Activated T-helper 1 cell treated with anti-CD3 and anti-CD28 coated beads, Interleukin-2, amount 50 U/mL, for 16 hours (primary cell): ENCODE data around the gene AP1S3.

Experiments used
- DNase-seq, 2 donors: peaks; one replicate each; pipeline ENCODE4 v3.0.0-alpha.2; 2020; ENCODE audit warnings: low read depth in 1 of 2, low spot score in 1 of 2

The AP1S3 gene

GRCh38 chr2:223725986-223726970 lies 111.1 kb downstream of the AP1S3 start:
- DNase-seq, result no peak

GRCh38 chr2:223725494-223725893 lies 111.9 kb downstream of the AP1S3 start:
- no peak for DNase-seq

DNA sequence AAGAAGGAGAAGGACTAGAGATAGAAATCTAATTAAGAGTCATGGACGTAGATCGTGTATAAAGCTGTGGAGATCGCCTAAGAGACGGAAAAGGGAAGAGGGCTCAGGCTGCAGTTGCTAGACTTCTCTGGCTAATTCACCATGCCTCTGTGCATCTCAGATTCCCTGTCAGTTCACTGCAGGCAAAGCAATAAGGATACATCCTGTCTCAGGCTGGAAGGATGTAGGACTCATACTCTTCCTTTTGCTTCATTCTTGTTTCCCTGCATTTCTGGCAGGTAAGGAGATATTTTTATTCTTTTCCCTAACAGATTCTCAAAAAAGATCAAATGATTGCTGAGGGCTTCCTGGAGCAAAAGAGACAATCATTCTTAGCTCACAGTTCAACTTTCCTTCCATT lies 112.5 kb downstream of the AP1S3 start:
- no peak for DNase-seq

- no peak for DNase-seq
These were observed 113.4 kb downstream of the AP1S3 start for GRCh38 chr2:223723954-223724411.

- no peak for DNase-seq
These were observed 115.2 kb downstream of the AP1S3 start for GRCh38 chr2:223722226-223722625.

DNA sequence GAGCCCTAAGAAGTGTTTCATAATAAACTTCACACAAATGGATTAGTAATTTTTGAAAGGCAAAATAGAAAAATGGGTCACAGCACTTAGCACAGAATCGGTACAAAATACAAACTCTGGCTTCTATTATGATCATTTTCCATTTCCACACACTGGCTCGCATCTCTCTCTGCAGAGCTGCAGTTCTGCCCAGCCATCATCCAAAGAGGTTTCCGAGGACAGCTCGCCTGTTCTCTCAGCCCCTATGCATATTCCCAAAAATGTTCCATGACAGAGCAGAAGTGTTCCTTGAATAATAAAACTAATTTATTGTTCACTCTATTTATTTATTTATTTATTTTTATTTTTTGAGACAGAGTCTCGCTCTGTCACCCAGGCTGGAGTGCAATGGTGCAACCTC lies 115.6 kb downstream of the AP1S3 start:
- no peak for DNase-seq

DNA sequence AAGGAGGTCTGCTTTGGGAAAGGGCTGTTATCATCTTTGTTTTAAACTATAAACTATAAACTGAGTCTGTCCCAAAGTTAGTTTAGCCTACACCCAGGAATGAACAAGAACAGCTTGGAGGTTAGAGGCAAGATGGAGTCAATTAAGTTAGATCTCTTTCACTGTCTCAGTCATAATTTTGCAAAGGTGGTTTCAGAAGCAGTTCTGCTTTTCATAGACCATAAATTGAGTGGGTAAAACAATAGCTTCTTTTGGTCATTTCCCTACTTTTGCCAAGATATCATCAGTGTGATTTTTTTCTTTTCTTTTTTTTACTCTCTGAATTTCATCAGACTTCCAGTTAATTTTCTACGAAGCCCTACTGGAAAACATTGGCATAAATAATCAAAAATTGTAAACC lies 117.0 kb downstream of the AP1S3 start:
- DNase-seq, result no peak

GRCh38 chr2:223712642-223713041 lies 124.7 kb downstream of the AP1S3 start:
- no peak for DNase-seq

DNA sequence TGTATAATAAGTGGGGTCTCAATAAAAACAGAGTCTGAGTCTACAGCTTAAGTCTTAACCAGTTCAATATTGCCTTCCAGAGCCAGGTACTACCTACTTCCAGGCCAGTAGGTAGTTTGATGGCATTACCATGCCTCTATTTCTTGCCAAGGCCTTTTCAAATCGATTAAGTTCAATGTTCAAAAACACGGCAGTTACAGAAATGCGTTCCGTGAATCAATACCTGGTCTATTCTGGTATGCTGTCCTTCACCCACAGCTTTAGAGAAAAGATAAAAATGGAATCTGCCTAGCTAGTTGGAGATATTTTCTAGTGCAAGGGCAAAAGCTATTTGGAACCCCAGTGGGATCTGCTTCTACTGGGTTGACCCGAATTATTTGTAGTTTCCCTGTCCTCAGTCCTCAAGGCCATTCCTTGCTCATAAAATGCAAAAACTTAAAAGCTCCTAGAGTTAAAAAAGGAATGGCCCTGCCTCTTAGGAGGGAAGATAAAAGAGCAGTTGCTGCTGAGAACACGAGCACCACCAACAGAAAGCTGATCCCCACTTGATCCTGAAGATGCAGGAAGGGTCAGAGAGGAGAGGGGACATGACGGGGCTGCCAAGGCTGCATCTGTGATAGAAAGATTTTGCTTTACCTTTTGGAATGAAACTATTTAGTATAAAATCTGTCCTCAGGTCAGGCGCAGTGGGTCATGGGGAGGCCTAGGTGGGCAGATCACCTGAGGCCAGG lies 125.6 kb downstream of the AP1S3 start:
- DNase-seq, result no peak
